ENCODE results near the gene CYP4F11. TPM values are rescaled to one million over a fixed set of nuclear protein-coding genes. Genes with fewer than 3 reads are reported as not detected.
"Not testable (repeated sequence)": the region's sequence is repeated elsewhere in the genome, so short reads cannot be mapped to it uniquely, and the experiment has no call there.

Gene CYP4F11
- total RNA-seq, 1 donor from 2014 or later, result not detected

- no peak for TF ChIP-seq CTCF (conservative IDR thresholded peaks at IDR 0.05; ENCODE audit: low read depth, low read length)
- DNase-seq (ENCODE audit: low read depth), result no peak
- no peak overlapping the region for H3K4me3 ChIP-seq (ENCODE audit: low read depth, low read length)
These were observed 10.1 kb upstream of the CYP4F11 start for GRCh38 chr19:15944401-15944800.

GRCh38 chr19:15937771-15938170 lies 3.4 kb upstream of the CYP4F11 start:
- H3K4me3 ChIP-seq (ENCODE audit: low read depth, low read length), result no peak overlapping the region
- DNase-seq (ENCODE audit: low read depth), result no peak
- TF ChIP-seq CTCF (conservative IDR thresholded peaks at IDR 0.05; ENCODE audit: low read depth, low read length), result no peak

- no peak for TF ChIP-seq CTCF (conservative IDR thresholded peaks at IDR 0.05; ENCODE audit: low read depth, low read length)
- no peak overlapping the region for H3K4me3 ChIP-seq (ENCODE audit: low read depth, low read length)
- DNase-seq (ENCODE audit: low read depth), result no peak
These were observed 2.6 kb upstream of the CYP4F11 start for GRCh38 chr19:15936950-15937349.

- no peak overlapping the region for H3K4me3 ChIP-seq (ENCODE audit: low read depth, low read length)
- no peak for DNase-seq (ENCODE audit: low read depth)
- no peak for TF ChIP-seq CTCF (conservative IDR thresholded peaks at IDR 0.05; ENCODE audit: low read depth, low read length)
These were observed 1.8 kb upstream of the CYP4F11 start for GRCh38 chr19:15936173-15936572.

GRCh38 chr19:15935167-15935702 lies 906 bp upstream of the CYP4F11 start:
- H3K4me3 ChIP-seq (ENCODE audit: low read depth, low read length), result no peak overlapping the region
- DNase-seq (ENCODE audit: low read depth), result peak; percentile 1
- no peak for TF ChIP-seq CTCF (conservative IDR thresholded peaks at IDR 0.05; ENCODE audit: low read depth, low read length)

- peak overlapping the region; percentile 38 for H3K4me3 ChIP-seq (ENCODE audit: low read depth, low read length)
- not testable (repeated sequence) for DNase-seq (ENCODE audit: low read depth)
These were observed 483 bp downstream of the CYP4F11 start for GRCh38 chr19:15933761-15934331.

- DNase-seq (ENCODE audit: low read depth), result no peak
- H3K4me3 ChIP-seq (ENCODE audit: low read depth, low read length), result no peak overlapping the region
- TF ChIP-seq CTCF (conservative IDR thresholded peaks at IDR 0.05; ENCODE audit: low read depth, low read length), result no peak
These were observed 6.0 kb downstream of the CYP4F11 start for GRCh38 chr19:15928321-15928720.

Measured in epithelial cell of proximal tubule (primary cell).